Upper lobe of right lung (tissue), 1 donor: Measurements from ENCODE around the gene FBXO28. TPM values are rescaled to one million over a fixed set of nuclear protein-coding genes. Genes with fewer than 3 reads are reported as not detected.

ENCODE experiments used
- ATAC-seq: fragments of 200-7000 bp; cut with Tn5 transposase; one replicate; pipeline ENCODE4 v1.9.1; 2020; ENCODE audit warnings: mild to moderate bottlenecking, moderate library complexity
- DNase-seq: peaks from one replicate; pipeline ENCODE4 v3.0.0-alpha.2; 2020
- H3K27ac ChIP-seq: fragments of 200-600 bp; one replicate; pipeline ENCODE4 v1.8.0; 2022
- H3K27me3 ChIP-seq: fragments of 200-600 bp; one replicate; pipeline ENCODE4 v1.8.0; 2022; ENCODE audit warnings: mild to moderate bottlenecking
- H3K36me3 ChIP-seq: fragments of 200-600 bp; one replicate; pipeline ENCODE4 v1.8.0; 2022
- H3K4me1 ChIP-seq: fragments of 200-600 bp; one replicate; pipeline ENCODE4 v1.8.0; 2022
- H3K4me3 ChIP-seq: fragments of 200-600 bp; one replicate; pipeline ENCODE4 v1.8.0; 2022; ENCODE audit warnings: mild to moderate bottlenecking
- H3K9me3 ChIP-seq: fragments of 200-600 bp; one replicate; pipeline ENCODE4 v1.8.0; 2022
- CTCF ChIP-seq: fragments of 200-600 bp; IDR thresholded peaks from one replicate; pipeline ENCODE4 v1.8.0; 2022; ENCODE audit warnings: antibody characterized with exemption
- intact Hi-C: fragments of 100-400 bp; cut with DNase I; formaldehyde crosslinking; loops from one replicate; pipeline ENCODE4 v1.11.0; 2022
- total RNA-seq: library from RNA; stranded (reverse); fragmentation: NEBNext Ultra II Directional; extraction: Animal tissue kit (Norgen Biotek cat#: 25700); gene quantifications from one replicate; pipeline ENCODE4 v1.2.1, GENCODE V29; 2021
- donor health status: DM: no; HTN: yes; CAD: no; lungs with severe emphysema.

FBXO28 gene
- total RNA-seq, 1 donor from 2014 or later = 24.9 TPM

GRCh38 chr1:224113005-224113404, 906 bp upstream of the FBXO28 start:
- DNase-seq = no peak
- H3K9me3 ChIP-seq = no peaks in the 10 kb centered on the region
- no peak for ATAC-seq
- peaks cover 8% of the 10 kb centered on the region for H3K27me3 ChIP-seq
- intact Hi-C loops = loop anchor here (10.0 kb wide), 1 partner anchor 222 kb away; the partner anchor contains the start of gene NVL
- no peak for TF ChIP-seq CTCF
- no peak overlapping the region for H3K4me3 ChIP-seq
- no peaks in the 10 kb centered on the region for H3K36me3 ChIP-seq
- H3K27ac ChIP-seq = no peak overlapping the region
- peaks cover 16% of the 10 kb centered on the region for H3K4me1 ChIP-seq

DNA sequence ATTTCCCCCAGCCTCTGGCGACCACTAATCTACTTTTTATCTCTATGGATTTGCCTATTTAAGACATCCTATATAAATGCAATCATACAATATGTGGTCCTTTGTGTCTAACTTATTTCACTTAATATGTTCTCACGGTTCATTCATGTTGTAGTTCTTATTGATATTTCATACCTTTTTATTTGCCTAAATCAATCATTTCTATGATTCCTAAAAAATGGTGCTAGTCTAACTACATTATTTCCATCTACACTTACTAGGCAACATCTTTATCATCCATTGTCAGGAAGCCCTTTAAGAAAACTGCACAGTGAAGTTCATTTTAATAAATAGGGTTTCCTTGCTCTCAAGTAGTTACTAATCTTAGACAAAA, 380 bp upstream of the FBXO28 start:
- H3K9me3 ChIP-seq = no peaks in the 10 kb centered on the region
- peaks cover 16% of the 10 kb centered on the region for H3K4me1 ChIP-seq
- H3K4me3 ChIP-seq = peak overlapping the region; percentile 84
- no peaks in the 10 kb centered on the region for H3K36me3 ChIP-seq
- no peak for TF ChIP-seq CTCF
- no peak for DNase-seq
- peaks cover 8% of the 10 kb centered on the region for H3K27me3 ChIP-seq
- intact Hi-C loops = loop anchor here (10.0 kb wide), 1 partner anchor 221 kb away; the partner anchor contains the start of gene NVL
- peak overlapping the region; percentile 95 for H3K27ac ChIP-seq
- ATAC-seq = no peak

GRCh38 chr1:224114787-224115175, 870 bp downstream of the FBXO28 start:
- H3K9me3 ChIP-seq = no peaks in the 10 kb centered on the region
- no peaks in the 10 kb centered on the region for H3K27me3 ChIP-seq
- no peak for ATAC-seq
- intact Hi-C loops = loop anchor here (10.0 kb wide), 1 partner anchor 220 kb away; the partner anchor contains the start of gene NVL
- peaks cover 16% of the 10 kb centered on the region for H3K4me1 ChIP-seq
- no peak for TF ChIP-seq CTCF
- peak overlapping the region; percentile 84 for H3K4me3 ChIP-seq
- peak overlapping the region; percentile 95 for H3K27ac ChIP-seq
- H3K36me3 ChIP-seq = peaks cover 4% of the 10 kb centered on the region
- no peak for DNase-seq

DNA sequence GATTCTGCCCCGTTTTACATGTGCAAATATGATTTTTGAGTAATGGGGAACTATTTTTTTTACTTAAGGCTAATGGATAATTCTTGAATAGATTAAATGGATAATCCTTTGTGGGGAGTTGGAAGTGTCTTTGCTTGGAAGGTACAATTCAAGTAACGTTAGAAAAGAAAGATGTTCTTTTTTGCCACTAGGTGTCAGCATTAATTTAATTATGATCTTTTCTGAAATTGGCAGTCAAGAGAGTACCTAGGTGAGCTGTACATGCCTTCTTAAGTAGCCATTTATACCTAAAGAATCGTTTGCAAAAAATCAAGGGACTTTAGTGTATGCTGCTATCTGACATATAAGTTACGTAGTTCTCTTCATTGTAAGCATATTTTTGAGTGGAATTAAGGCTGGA, 2.2 kb downstream of the FBXO28 start:
- TF ChIP-seq CTCF = peak; percentile 67
- peaks cover 16% of the 10 kb centered on the region for H3K4me1 ChIP-seq
- H3K36me3 ChIP-seq = peaks cover 17% of the 10 kb centered on the region
- no peak overlapping the region for H3K27ac ChIP-seq
- no peak for DNase-seq
- peak; percentile 20 for ATAC-seq
- intact Hi-C loops = loop anchor here (10.0 kb wide), 1 partner anchor 219 kb away; the partner anchor contains the start of gene NVL
- no peak overlapping the region for H3K4me3 ChIP-seq
- H3K9me3 ChIP-seq = no peaks in the 10 kb centered on the region
- no peaks in the 10 kb centered on the region for H3K27me3 ChIP-seq

DNA sequence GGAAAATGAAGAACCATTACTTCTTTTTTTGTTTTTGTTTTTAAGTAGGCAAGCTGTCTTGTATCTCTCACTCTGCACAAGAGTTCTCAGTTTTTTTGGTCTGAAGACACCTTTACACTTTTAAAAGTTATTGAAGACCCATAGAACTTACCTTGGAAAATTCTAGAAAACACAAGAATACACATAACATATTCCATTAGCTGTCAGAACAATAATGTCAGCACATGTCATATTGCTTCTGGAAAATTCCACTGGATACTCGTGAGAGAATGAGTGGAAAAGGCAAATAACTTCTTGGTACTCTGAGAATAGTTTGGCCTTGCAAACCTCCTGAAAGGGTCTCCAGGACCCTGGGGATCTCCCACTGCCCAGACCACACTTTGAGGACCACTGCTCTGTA, 4.8 kb downstream of the FBXO28 start:
- no peaks in the 10 kb centered on the region for H3K27me3 ChIP-seq
- H3K4me3 ChIP-seq = no peak overlapping the region
- ATAC-seq = no peak
- intact Hi-C loops = loop anchor here (10.0 kb wide), 1 partner anchor 216 kb away; the partner anchor contains the start of gene NVL
- H3K9me3 ChIP-seq = no peaks in the 10 kb centered on the region
- no peak for DNase-seq
- no peak overlapping the region for H3K27ac ChIP-seq
- TF ChIP-seq CTCF = no peak
- peaks cover 16% of the 10 kb centered on the region for H3K4me1 ChIP-seq
- peaks cover 20% of the 10 kb centered on the region for H3K36me3 ChIP-seq

DNA sequence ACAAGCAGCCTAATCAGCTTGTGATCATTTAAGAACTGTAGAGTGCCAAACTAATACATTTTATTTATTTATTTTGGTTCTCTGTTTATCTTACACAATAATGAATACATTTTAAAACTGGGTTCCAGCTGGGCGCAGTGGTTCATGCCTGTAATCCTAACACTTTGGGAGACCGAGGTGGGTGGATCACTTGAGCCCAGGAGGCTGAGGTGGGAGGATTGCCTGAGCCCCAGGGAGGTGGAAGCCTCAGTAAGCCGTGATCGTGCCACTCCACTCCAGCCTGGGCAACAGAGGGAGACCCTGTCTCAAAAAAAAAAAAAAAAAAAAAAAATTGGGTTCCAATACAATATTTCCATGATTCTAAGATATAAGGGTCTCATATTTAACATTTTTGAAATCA, 9.2 kb downstream of the FBXO28 start:
- TF ChIP-seq CTCF = no peak
- no peaks in the 10 kb centered on the region for H3K27me3 ChIP-seq
- no peak for ATAC-seq
- no peak overlapping the region for H3K4me3 ChIP-seq
- H3K27ac ChIP-seq = no peak overlapping the region
- DNase-seq = no peak
- intact Hi-C loops = no loop called here
- no peaks in the 10 kb centered on the region for H3K4me1 ChIP-seq
- H3K36me3 ChIP-seq = peaks cover 20% of the 10 kb centered on the region
- H3K9me3 ChIP-seq = no peaks in the 10 kb centered on the region
